IMR-90 (cell line): Measurements from ENCODE around the gene SLC9C2. TPM values are rescaled to one million over a fixed set of nuclear protein-coding genes. Genes with fewer than 3 reads are reported as not detected.

Source experiments
- ATAC-seq: fragments of 200-7000 bp; cut with Tn5 transposase; 2 replicates; pipeline ENCODE4 v1.9.1; 2020; ENCODE audit warnings: low read depth, mild to moderate bottlenecking, moderate library complexity
- BruUV-seq: library from RNA; stranded (reverse); fragments of 400-500 nt; replicated peaks from 2 replicates; lab custom pipeline; 2021; lab: Mats Ljungman, UMichigan
- CTCF ChIA-PET: fragments of 300-600 bp; formaldehyde crosslinking; extraction: SDS; loops from one replicate; lab custom pipeline; 2021; ENCODE audit warnings: antibody characterized with exemption; lab: Yijun Ruan, JAX
- POLR2A ChIA-PET: fragments of 300-600 bp; sonication (Branson Sonifier 250); formaldehyde crosslinking; loops from one replicate; lab custom pipeline; 2022; ENCODE audit warnings: antibody characterized with exemption; ENCODE audit not compliant: unreplicated experiment; lab: Charles Lee
- DNase-seq: peaks from one replicate; pipeline ENCODE4 v3.0.0; 2013
- H2AFZ ChIP-seq: replicated peaks from 2 replicates; pipeline ENCODE3; 2013; ENCODE audit warnings: low read length, mild to moderate bottlenecking; ENCODE audit not compliant: poor library complexity
- H2AK5ac ChIP-seq: 2 replicates; pipeline ENCODE4 v1.6.1; 2013; ENCODE audit warnings: low read depth, low read length, inconsistent platforms
- H2AK9ac ChIP-seq: replicated peaks from 2 replicates; pipeline ENCODE3; 2013; ENCODE audit warnings: mild to moderate bottlenecking, low read depth, low read length, moderate library complexity; ENCODE audit not compliant: poor library complexity
- H2BK120ac ChIP-seq: 2 replicates; pipeline ENCODE4 v1.6.1; 2013; ENCODE audit warnings: low read depth, low read length, inconsistent platforms
- H2BK15ac ChIP-seq: 3 replicates; pipeline ENCODE4 v1.6.1; 2013; ENCODE audit warnings: low read depth, low read length, inconsistent platforms
- H2BK20ac ChIP-seq: 2 replicates; pipeline ENCODE4 v1.6.1; 2013; ENCODE audit warnings: low read depth, mild to moderate bottlenecking, inconsistent platforms, low read length, moderate library complexity
- H2BK5ac ChIP-seq: 2 replicates; pipeline ENCODE4 v1.6.1; 2013; ENCODE audit warnings: mild to moderate bottlenecking, low read depth, low read length, inconsistent platforms; ENCODE audit not compliant: poor library complexity, severe bottlenecking
- H3K14ac ChIP-seq: replicated peaks from 2 replicates; pipeline ENCODE4 v1.6.1; 2013; ENCODE audit warnings: low read depth, low read length, inconsistent platforms
- H3K18ac ChIP-seq: 2 replicates; pipeline ENCODE4 v1.6.1; 2013; ENCODE audit warnings: low read depth, low read length, control low read depth
- H3K23ac ChIP-seq: 2 replicates; pipeline ENCODE4 v1.6.1; 2013; ENCODE audit warnings: low read depth, low read length, inconsistent platforms
- H3K27ac ChIP-seq: 2 replicates; pipeline ENCODE4 v1.5.1; 2013; ENCODE audit warnings: mild to moderate bottlenecking, control low read depth, low read length; ENCODE audit not compliant: insufficient read depth
- H3K27me3 ChIP-seq: 2 replicates; pipeline ENCODE4 v1.6.1; 2013; ENCODE audit warnings: low read length; ENCODE audit not compliant: control insufficient read depth, insufficient read depth
- H3K36me3 ChIP-seq: 2 replicates; pipeline ENCODE4 v1.6.1; 2013; ENCODE audit warnings: low read length, mixed read lengths; ENCODE audit not compliant: control insufficient read depth, insufficient read depth
- H3K4ac ChIP-seq: 2 replicates; pipeline ENCODE4 v1.6.1; 2013; ENCODE audit warnings: low read depth, low read length, inconsistent platforms
- H3K4me1 ChIP-seq: 2 replicates; pipeline ENCODE4 v1.6.1; 2013; ENCODE audit warnings: low read length, mixed read lengths; ENCODE audit not compliant: control insufficient read depth, insufficient read depth
- H3K4me2 ChIP-seq: 2 replicates; pipeline ENCODE4 v1.6.1; 2013; ENCODE audit warnings: low read depth, mild to moderate bottlenecking, control low read depth, low read length, moderate library complexity
- H3K4me3 ChIP-seq: 2 replicates; pipeline ENCODE4 v1.5.1; 2013; ENCODE audit warnings: low read depth, mild to moderate bottlenecking, control low read depth, low read length, moderate library complexity; ENCODE audit not compliant: insufficient read depth
- H3K56ac ChIP-seq: 2 replicates; pipeline ENCODE4 v1.6.1; 2013; ENCODE audit warnings: low read length, inconsistent platforms; ENCODE audit not compliant: insufficient read depth; ENCODE audit errors: extremely low read depth
- H3K79me1 ChIP-seq, 2 experiments: 2 replicates each; pipeline ENCODE4 v1.6.1; 2013; ENCODE audit warnings: low read length in 2 of 2, inconsistent platforms in 1 of 2, low read depth in 1 of 2
- H3K9ac ChIP-seq: 2 replicates; pipeline ENCODE4 v1.6.1; 2013; ENCODE audit warnings: low read depth, low read length, control low read depth
- H3K9me1 ChIP-seq: 2 replicates; pipeline ENCODE4 v1.6.1; 2013; ENCODE audit warnings: low read length, inconsistent platforms; ENCODE audit not compliant: insufficient read depth
- H3K9me3 ChIP-seq: 2 replicates; pipeline ENCODE4 v1.6.1; 2013; ENCODE audit warnings: low read length; ENCODE audit not compliant: control insufficient read depth, insufficient read depth
- H4K20me1 ChIP-seq: 2 replicates; pipeline ENCODE4 v1.6.1; 2013; ENCODE audit warnings: low read length, inconsistent platforms; ENCODE audit not compliant: insufficient read depth
- H4K5ac ChIP-seq: 2 replicates; pipeline ENCODE4 v1.6.1; 2013; ENCODE audit warnings: mild to moderate bottlenecking, low read depth, low read length, control low read depth
- H4K8ac ChIP-seq, 2 experiments: 2 replicates each; pipeline ENCODE4 v1.6.1; 2013; ENCODE audit warnings: low read depth in 2 of 2, low read length in 2 of 2, control low read depth in 1 of 2, inconsistent platforms in 1 of 2
- H4K91ac ChIP-seq: 2 replicates; pipeline ENCODE4 v1.6.1; 2013; ENCODE audit warnings: low read depth, low read length, inconsistent platforms; ENCODE audit not compliant: insufficient read depth
- CEBPB ChIP-seq: IDR thresholded peaks from 2 replicates; pipeline ENCODE4 v1.6.1; 2012; ENCODE audit warnings: low read depth, low read length, improper control_type of control experiment
- CHD1 ChIP-seq: IDR thresholded peaks from 2 replicates; pipeline ENCODE4 v1.6.1; 2012; ENCODE audit warnings: low read depth, low read length, improper control_type of control experiment
- MAFK ChIP-seq: IDR thresholded peaks from 2 replicates; pipeline ENCODE4 v1.6.1; 2012; ENCODE audit warnings: low read depth, low read length, improper control_type of control experiment
- NFE2L2 ChIP-seq: fragments of 150-350 bp; IDR thresholded peaks from 2 replicates; pipeline ENCODE4 v1.6.1; 2016; ENCODE audit warnings: low read depth, mild to moderate bottlenecking, low read length
- POLR2A ChIP-seq: IDR thresholded peaks from 2 replicates; pipeline ENCODE4 v1.6.1; 2012; ENCODE audit warnings: mild to moderate bottlenecking, low read depth, low read length
- RAD21 ChIP-seq: IDR thresholded peaks from 2 replicates; pipeline ENCODE4 v1.6.1; 2012; ENCODE audit warnings: low read length, improper control_type of control experiment
- dilution Hi-C: fragments of 300-500 bp; cut with HindIII; formaldehyde crosslinking; loops from one replicate; pipeline ENCODE4 v1.14.3; 2018; ENCODE audit warnings: low sequenced_read_pairs; ENCODE audit not compliant: unreplicated experiment
- in situ Hi-C: fragments of 300-500 bp; cut with MboI; formaldehyde crosslinking; loops from 3 replicates; pipeline ENCODE4 v1.14.3; 2019; ENCODE audit warnings: low sequenced_read_pairs, inconsistent platforms, mixed read lengths
- intact Hi-C: fragments of 100-400 bp; cut with micrococcal nuclease; formaldehyde crosslinking; loops from 2 replicates; pipeline ENCODE4 v1.10.0; 2022
- polyA plus RNA-seq, 3 experiments: library from polyadenylated mRNA; depleted of rRNA; stranded (reverse); fragments of >200 nt; gene quantifications; 2 replicates each; pipeline ENCODE4 v1.2.3, GENCODE V29; 2012; ENCODE audit warnings: low replicate concordance in 1 of 3
- total RNA-seq: library from RNA; depleted of rRNA; stranded (reverse); fragments of >200 nt; gene quantifications from 2 replicates; pipeline ENCODE4 v1.2.3, GENCODE V29; 2012
- TF ChIP-seq, protein P1 (sequence below): fragments of 150-350 bp; IDR thresholded peaks from 2 replicates; pipeline ENCODE4 v1.6.1; 2016; ENCODE audit warnings: low read depth, mild to moderate bottlenecking, low read length, moderate library complexity, borderline replicate concordance
- TF ChIP-seq, protein P2 (sequence below): fragments of 150-350 bp; IDR thresholded peaks from 2 replicates; pipeline ENCODE4 v1.6.1; 2017; ENCODE audit warnings: mild to moderate bottlenecking, antibody characterized with exemption, low read length, low read depth
- TF ChIP-seq, protein P3 (sequence below): conservative IDR thresholded peaks from 2 replicates; pipeline ENCODE4 v1.5.1; 2012; ENCODE audit warnings: mild to moderate bottlenecking, low read depth, low read length, improper control_type of control experiment

Gene SLC9C2
- total and polyA plus RNA-seq, 2 of the 4 experiments (the other 2 are of a cell fraction): not detected

DNA sequence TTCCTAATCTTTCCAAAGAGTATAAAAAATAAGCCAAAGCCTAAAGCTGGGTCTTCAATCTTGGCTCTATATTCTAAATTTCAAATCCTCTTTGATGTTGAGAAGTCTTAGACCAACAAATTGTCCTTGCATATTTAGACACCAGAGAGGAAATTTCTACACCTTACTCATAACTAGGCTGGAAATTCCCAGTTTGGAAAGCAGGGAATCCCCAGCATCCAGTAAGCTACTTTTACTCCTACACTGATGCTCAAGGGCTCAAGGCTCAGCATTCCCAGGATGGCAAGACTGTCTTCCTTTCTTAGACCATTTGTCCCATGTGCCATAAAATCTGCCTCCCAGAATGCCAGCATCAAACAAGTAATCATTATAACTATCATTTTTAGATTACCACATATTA is 97.5 kb downstream of the SLC9C2 start:
- Histone ChIP-seq H3K14ac (no peak overlapping the region), H3K36me3 (no peaks in the 10 kb centered on the region), H3K4ac (no peak overlapping the region; the same call in 1 of the 2 replicates), H2BK20ac (no peak overlapping the region), H3K9me1 (0 out of 2 replicates have a peak, but pooled peaks cover 7% of the 10 kb centered on the region), H4K8ac (no peak overlapping the region), H2AK9ac (no peak overlapping the region), H3K27me3 (no peaks in the 10 kb centered on the region; the same call in 1 of the 2 replicates), H3K4me2 (no peak overlapping the region), H3K79me1 (no peaks in the 10 kb centered on the region), H4K5ac (no peak overlapping the region), H2BK15ac (no peak overlapping the region), H3K18ac (no peak overlapping the region), H3K23ac (no peak overlapping the region), H3K27ac (no peak overlapping the region), H3K9ac (no peak overlapping the region), H3K56ac (no peak overlapping the region), H4K20me1 (no peaks in the 10 kb centered on the region), H2BK5ac (no peak overlapping the region), H3K4me3 (no peak overlapping the region), H4K91ac (no peak overlapping the region), H3K4me1 (peaks cover 5% of the 10 kb centered on the region; the same call in 1 of the 2 replicates), H2BK120ac (no peak overlapping the region), H3K9me3 (no peaks in the 10 kb centered on the region), H2AK5ac (no peak overlapping the region), H2AFZ (no peak overlapping the region)
- no peak for TF ChIP-seq MAFK
- no peak for TF ChIP-seq CHD1
- no peak for TF ChIP-seq RAD21
- TF ChIP-seq, protein P1, sequence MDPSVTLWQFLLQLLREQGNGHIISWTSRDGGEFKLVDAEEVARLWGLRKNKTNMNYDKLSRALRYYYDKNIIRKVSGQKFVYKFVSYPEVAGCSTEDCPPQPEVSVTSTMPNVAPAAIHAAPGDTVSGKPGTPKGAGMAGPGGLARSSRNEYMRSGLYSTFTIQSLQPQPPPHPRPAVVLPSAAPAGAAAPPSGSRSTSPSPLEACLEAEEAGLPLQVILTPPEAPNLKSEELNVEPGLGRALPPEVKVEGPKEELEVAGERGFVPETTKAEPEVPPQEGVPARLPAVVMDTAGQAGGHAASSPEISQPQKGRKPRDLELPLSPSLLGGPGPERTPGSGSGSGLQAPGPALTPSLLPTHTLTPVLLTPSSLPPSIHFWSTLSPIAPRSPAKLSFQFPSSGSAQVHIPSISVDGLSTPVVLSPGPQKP: no peak
- TF ChIP-seq, protein P2, sequence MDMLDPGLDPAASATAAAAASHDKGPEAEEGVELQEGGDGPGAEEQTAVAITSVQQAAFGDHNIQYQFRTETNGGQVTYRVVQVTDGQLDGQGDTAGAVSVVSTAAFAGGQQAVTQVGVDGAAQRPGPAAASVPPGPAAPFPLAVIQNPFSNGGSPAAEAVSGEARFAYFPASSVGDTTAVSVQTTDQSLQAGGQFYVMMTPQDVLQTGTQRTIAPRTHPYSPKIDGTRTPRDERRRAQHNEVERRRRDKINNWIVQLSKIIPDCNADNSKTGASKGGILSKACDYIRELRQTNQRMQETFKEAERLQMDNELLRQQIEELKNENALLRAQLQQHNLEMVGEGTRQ: no peak
- TF ChIP-seq POLR2A: no peak
- TF ChIP-seq, protein P3, sequence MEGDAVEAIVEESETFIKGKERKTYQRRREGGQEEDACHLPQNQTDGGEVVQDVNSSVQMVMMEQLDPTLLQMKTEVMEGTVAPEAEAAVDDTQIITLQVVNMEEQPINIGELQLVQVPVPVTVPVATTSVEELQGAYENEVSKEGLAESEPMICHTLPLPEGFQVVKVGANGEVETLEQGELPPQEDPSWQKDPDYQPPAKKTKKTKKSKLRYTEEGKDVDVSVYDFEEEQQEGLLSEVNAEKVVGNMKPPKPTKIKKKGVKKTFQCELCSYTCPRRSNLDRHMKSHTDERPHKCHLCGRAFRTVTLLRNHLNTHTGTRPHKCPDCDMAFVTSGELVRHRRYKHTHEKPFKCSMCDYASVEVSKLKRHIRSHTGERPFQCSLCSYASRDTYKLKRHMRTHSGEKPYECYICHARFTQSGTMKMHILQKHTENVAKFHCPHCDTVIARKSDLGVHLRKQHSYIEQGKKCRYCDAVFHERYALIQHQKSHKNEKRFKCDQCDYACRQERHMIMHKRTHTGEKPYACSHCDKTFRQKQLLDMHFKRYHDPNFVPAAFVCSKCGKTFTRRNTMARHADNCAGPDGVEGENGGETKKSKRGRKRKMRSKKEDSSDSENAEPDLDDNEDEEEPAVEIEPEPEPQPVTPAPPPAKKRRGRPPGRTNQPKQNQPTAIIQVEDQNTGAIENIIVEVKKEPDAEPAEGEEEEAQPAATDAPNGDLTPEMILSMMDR: no peak
- no peak for TF ChIP-seq NFE2L2
- TF ChIP-seq CEBPB: no peak
- dilution Hi-C loops (no loop called here), intact Hi-C loops (no loop called here), in situ Hi-C loops (no loop called here)
- CTCF ChIA-PET: interaction anchor here (0.6 kb wide), 1 partner anchor 17 kb away, joined by 3 read pairs; no protein-coding TSS in a partner anchor
- POLR2A ChIA-PET: no interaction called here
- DNase-seq: peak; percentile 34
- no TSS peak for BruUV-seq
- ATAC-seq: no peak
